ENCODE results near the gene ADH5.
A peak's percentile ranks its signal among the peaks of the same experiment; 100 is the strongest.
"Not testable (repeated sequence)": the region's sequence is repeated elsewhere in the genome, so short reads cannot be mapped to it uniquely, and the experiment has no call there.

ADH5 gene

DNA sequence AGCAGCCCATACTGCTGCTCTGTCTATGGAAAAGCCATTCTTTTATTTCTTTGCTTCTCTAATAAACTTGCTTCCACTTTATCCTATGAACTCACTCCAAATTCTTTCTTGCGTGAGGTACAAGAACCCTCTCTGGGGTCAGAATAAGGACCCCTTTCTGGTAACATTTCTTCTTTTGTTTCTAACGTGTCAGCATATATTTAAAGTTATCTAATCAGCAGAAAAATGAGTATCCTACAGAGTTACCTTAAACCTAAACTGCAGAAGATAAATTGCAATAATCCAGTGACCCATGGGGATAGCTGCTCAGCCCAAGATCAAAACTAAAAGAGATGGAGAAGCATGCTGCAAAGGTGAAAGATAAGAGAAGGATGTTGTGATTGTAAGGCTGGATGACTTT, 4.0 kb downstream of the ADH5 start:
- DNase-seq (ENCODE audit: low spot score) = no peak

GRCh38 chr4:99082192-99082591, 6.4 kb downstream of the ADH5 start:
- DNase-seq (ENCODE audit: low spot score) = no peak

DNA sequence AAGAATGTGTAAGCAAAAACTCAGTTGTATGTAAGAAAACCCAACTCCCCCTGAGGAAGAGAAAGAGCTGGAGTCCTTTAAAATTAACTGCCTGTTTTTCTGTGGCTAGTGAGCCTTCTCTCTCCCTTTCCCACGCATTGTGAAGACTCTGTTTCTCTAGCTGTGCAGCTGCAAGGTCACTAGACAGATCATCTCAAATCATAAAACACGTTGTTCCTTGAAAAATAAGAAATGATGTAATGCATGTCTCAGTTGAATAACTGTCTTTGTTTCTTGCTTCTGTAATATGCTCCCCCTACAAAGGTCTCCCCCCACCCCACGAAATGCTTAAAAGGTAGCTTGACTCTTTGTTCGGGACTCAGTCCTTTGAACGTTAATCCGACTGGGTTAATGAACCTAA, 7.7 kb downstream of the ADH5 start:
- DNase-seq (ENCODE audit: low spot score) = not testable (repeated sequence)

DNA sequence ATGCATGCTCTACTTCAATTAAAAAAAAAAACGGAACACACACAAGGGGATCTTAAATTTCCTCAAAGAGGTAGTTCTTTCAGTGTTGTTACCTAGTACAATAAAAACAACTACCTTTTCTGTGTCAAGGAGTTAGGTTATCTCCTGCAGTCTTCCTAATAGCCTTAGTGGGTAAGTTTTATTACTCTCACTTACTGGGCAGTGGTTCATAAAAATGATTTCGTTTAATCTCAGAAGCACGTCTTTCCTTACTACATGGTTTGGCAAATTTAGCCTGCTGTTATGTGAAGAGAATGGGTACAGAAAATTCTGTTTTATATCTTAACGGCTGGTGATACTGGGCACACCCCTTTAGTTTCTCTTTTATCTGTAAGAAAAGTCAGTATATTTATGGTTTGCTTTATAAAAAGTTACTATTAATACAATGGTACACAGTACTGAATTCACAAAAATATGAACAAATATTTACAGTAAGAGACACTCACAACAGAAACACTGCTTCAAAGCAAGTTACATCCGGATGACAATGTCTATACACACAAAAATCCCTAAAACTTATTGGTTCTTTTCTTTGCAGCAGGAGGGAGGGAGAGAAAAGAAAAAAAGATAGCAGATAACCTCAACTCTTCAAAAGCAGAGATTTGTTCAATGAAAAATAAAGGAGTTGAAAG, 8.8 kb downstream of the ADH5 start:
- DNase-seq (ENCODE audit: low spot score) = no peak

- no peak for DNase-seq (ENCODE audit: low spot score)
These were observed 9.5 kb downstream of the ADH5 start for GRCh38 chr4:99078931-99079624.

DNA sequence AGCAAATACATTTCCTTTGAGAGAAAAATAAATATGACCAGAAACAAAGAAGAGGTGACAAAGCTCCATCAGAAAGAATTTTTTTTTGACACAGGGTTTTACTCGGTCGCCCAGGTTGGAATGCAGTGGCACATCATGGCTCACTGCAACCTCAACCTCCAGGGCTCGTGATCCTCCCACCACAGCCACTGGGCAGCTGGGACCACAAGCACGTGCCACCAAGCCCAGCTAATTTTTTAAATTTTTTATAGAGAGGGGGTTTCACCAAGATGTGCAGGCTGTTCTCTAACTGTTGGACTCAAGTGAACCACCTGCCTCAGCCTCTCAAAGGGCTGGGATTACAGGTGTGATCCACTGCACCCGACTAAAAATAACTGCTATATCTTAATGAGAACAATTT, 10.3 kb downstream of the ADH5 start:
- no peak for DNase-seq (ENCODE audit: low spot score)

- no peak for DNase-seq (ENCODE audit: low spot score)
These were observed 11.4 kb downstream of the ADH5 start for GRCh38 chr4:99077177-99077576.

DNA sequence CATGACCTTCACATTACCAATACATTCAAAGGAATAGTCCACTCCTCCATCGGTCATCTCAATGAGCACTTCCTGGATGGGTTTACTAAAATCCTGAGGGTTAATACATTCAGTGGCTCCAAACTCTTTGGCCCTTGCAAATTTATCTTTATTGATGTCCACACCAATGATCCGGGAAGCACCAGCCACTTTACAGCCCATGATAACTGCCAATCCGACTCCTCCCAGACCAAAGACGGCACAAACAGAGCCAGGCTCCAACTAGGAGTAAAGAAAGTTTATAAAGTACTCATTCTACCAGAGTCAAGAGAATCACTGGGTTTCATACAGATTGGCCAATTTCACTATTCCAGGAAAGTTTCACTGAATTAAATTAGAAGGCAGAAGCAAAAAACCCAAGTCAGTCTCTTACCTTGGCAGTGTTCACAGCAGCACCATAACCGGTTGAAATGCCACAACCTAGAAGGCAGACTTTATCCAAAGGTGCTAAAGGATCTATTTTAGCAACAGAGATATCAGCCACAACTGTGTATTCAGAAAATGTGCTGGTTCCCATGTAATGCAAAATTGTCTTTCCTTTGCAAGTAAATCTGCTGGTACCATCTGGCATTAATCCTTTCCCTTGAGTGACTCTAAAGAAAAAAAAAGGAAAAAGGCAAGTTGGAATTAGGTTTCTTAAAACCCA, 12.2 kb downstream of the ADH5 start:
- DNase-seq (ENCODE audit: low spot score) = no peak

GRCh38 chr4:99074816-99075215, 13.8 kb downstream of the ADH5 start:
- DNase-seq (ENCODE audit: low spot score) = no peak

GRCh38 chr4:99071159-99071558, 17.4 kb downstream of the ADH5 start:
- DNase-seq (ENCODE audit: low spot score) = no peak

DNA sequence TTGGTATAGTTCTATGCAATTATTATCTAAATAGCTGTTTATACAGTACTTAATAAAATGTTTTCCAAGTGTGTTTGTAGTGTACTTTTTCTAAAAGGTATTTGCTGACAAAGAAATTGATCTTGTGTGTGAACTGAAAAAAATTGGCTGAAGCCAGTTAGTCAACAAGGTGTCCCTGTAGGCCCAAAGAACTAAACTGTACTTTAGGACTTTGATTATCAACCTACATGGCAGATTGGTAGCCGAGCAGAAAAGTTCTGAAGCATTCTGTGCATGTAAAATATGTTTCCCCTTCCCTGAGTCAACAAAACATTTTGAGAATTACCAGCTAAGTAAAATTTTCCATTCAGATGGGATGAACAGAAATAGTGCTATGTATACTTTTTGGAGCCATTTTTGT, 21.0 kb downstream of the ADH5 start:
- DNase-seq (ENCODE audit: low spot score) = no peak

- not testable (repeated sequence) for DNase-seq (ENCODE audit: low spot score)
These were observed 23.1 kb downstream of the ADH5 start for GRCh38 chr4:99065521-99065920.

DNA sequence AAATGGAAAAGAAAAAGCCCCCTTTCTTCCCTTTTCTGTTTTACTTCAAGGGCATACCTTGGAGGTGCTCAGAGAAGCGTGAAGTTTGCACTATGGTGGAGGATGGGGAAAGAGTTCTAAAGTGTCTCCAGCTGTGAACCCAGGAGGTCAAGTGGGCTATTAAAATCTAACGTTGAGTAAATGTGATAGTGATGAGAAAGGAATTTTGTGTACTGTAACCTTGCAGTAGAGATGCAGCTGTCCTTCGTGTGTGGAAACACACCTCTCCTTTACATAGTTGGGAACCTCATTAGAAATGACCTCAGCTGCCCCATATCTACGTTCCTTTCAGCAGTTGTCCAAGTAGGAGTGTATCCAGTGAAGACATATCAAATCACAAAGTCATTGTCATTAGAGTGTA, 26.5 kb downstream of the ADH5 start:
- no peak for DNase-seq (ENCODE audit: low spot score)

- DNase-seq (ENCODE audit: low spot score) = no peak
These were observed 27.4 kb downstream of the ADH5 start for GRCh38 chr4:99061048-99061700.

- DNase-seq (ENCODE audit: low spot score) = no peak
These were observed 29.0 kb downstream of the ADH5 start for GRCh38 chr4:99059550-99059949.

GRCh38 chr4:99058228-99058627, 30.4 kb downstream of the ADH5 start:
- no peak for DNase-seq (ENCODE audit: low spot score)

DNA sequence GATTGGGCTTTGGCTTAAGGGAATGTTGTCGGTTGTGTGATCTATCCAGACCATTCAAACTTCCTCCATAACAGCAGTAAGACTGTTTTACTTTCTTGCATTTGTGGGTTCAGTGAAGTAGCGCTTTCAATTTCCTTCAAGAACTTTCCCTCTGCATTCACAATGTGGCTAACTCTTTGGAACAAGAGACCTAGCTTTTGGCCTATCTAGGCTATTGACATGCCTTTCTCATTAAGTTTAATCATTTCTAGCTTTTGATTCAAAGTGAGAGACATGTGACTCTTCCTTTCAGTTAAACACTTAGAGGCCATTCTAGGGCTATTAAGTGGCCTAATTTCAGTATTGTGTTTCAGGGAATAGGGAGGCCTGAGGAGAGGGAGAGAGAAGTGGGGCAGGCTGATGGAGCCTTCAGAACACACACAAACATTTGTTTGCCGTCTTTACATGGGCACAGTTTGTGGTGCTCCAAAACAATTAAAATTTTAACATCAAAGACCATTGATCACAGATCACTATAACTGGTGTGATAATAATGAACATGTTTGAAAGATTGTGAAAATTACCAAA, 34.1 kb downstream of the ADH5 start:
- no peak for DNase-seq (ENCODE audit: low spot score)

DNA sequence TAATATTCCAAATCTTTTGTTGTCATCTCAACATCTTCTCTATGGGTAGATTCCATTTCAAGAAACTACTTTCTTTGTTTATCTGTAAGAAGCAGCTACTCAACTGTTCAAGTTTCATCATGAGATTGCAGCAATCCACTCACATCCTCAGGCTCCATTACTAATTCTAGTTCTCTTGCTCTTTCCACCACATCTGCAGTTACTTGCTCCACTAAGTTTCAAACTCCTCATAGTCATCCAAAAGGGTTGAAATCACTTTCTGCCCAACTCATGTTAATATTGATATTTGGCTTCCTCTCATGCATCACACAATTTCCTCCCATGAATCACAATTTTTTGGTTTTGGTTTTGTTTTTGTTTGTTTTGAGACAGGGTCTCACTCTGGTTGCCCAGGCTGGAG, 35.7 kb downstream of the ADH5 start:
- DNase-seq (ENCODE audit: low spot score) = no peak

- DNase-seq (ENCODE audit: low spot score) = no peak
These were observed 40.9 kb downstream of the ADH5 start for GRCh38 chr4:99047710-99048109.

DNA sequence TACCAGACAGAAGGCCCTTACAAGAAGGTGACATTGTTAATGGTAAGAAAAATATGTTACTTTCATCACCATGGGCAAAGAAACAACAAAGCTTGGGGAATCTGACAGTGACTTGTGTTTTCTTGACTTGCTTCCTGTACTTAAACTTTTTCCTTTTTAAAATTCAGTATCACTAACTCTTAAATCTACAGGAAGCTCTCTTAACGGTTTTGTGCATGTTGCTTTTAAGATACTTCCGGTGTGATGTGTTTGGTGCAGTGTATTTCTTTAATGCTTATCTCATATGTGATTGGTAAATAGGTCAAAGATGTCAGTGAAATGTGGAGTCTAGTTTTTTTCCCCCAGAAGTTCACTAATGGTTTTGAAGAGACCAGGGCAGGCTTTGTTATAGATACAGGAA, 45.2 kb downstream of the ADH5 start:
- peak; percentile 57 for DNase-seq (ENCODE audit: low spot score)

- DNase-seq (ENCODE audit: low spot score) = no peak
These were observed 50.4 kb downstream of the ADH5 start for GRCh38 chr4:99038213-99038612.

- no peak for DNase-seq (ENCODE audit: low spot score)
These were observed 54.6 kb downstream of the ADH5 start for GRCh38 chr4:99033956-99034355.

DNA sequence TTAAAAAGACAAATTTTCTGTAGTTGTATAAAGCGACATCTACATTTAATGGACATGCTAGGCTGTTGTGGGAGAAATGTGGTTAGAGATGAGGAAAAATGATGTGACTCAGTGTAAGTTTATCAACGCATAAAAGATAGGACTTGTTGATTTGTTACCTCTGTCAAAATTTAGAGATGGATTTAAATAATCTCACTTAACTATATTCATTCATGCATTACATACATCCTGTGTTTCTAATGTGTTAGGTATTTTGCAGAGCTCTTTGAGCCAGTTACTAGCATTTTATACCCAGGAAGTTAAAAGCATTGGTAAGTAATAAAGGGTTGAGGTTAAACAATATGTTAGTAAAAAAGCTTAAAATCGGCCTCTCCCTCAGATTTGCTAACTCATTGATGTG, 58.7 kb downstream of the ADH5 start:
- no peak for DNase-seq (ENCODE audit: low spot score)
